HepG2 (cell line): ENCODE results near the gene MRPL50. TPM values are rescaled to one million over a fixed set of nuclear protein-coding genes. Genes with fewer than 3 reads are reported as not detected.

Experiments
- ARNT2 ChIP-seq: sonication (generic); formaldehyde crosslinking; IDR thresholded peaks from 2 replicates; pipeline ENCODE4 v1.8.0; 2022; ENCODE audit warnings: mild to moderate bottlenecking, low read depth, missing genetic modification reagents, moderate library complexity
- ELF4 ChIP-seq: sonication (generic); formaldehyde crosslinking; IDR thresholded peaks from 2 replicates; pipeline ENCODE4 v1.5.0; 2020; ENCODE audit warnings: missing genetic modification reagents, mild to moderate bottlenecking, moderate library complexity, borderline replicate concordance
- ERF ChIP-seq: IDR thresholded peaks from 2 replicates; pipeline ENCODE4 v1.6.1; 2018; ENCODE audit warnings: missing biosample characterization, missing genetic modification reagents
- GPN1 ChIP-seq: sonication (generic); formaldehyde crosslinking; IDR thresholded peaks from 2 replicates; pipeline ENCODE4 v1.5.1; 2020; ENCODE audit warnings: missing genetic modification reagents, borderline replicate concordance
- GZF1 ChIP-seq: sonication (generic); formaldehyde crosslinking; IDR thresholded peaks from 2 replicates; pipeline ENCODE4 v1.5.1; 2020; ENCODE audit warnings: mild to moderate bottlenecking, missing genetic modification reagents
- MAFG ChIP-seq: sonication (generic); formaldehyde crosslinking; IDR thresholded peaks from 2 replicates; pipeline ENCODE4 v1.5.1; 2020; ENCODE audit warnings: mild to moderate bottlenecking, missing genetic modification reagents
- NPAS2 ChIP-seq: sonication (generic); formaldehyde crosslinking; IDR thresholded peaks from 2 replicates; pipeline ENCODE4 v1.8.0; 2022; ENCODE audit warnings: mild to moderate bottlenecking, missing genetic modification reagents, borderline replicate concordance
- POLR2AphosphoS5 ChIP-seq: IDR thresholded peaks from 2 replicates; pipeline ENCODE4 v1.6.1; 2012; ENCODE audit warnings: low read depth, low read length
- RFXANK ChIP-seq: IDR thresholded peaks from 2 replicates; pipeline ENCODE4 v1.6.1; 2016
- SMYD3 ChIP-seq: sonication (generic); formaldehyde crosslinking; IDR thresholded peaks from 2 replicates; pipeline ENCODE4 v1.8.1; 2023; ENCODE audit warnings: mild to moderate bottlenecking, missing genetic modification reagents
- TEAD2 ChIP-seq: sonication (generic); formaldehyde crosslinking; IDR thresholded peaks from 2 replicates; pipeline ENCODE4 v1.9.0; 2021; ENCODE audit warnings: missing genetic modification reagents
- ZBTB7A ChIP-seq: sonication (generic); formaldehyde crosslinking; IDR thresholded peaks from 2 replicates; pipeline ENCODE4 v1.8.0; 2022; ENCODE audit warnings: mild to moderate bottlenecking, missing genetic modification reagents
- ZNF256 ChIP-seq: sonication (generic); formaldehyde crosslinking; conservative IDR thresholded peaks from 2 replicates; pipeline ENCODE4 v1.4.0; 2020; ENCODE audit warnings: missing genetic modification reagents
- ZNF510 ChIP-seq: sonication (generic); formaldehyde crosslinking; IDR thresholded peaks from 2 replicates; pipeline ENCODE4 v1.4.0; 2020; ENCODE audit warnings: low read depth, mild to moderate bottlenecking, missing genetic modification reagents
- ZNF558 ChIP-seq: sonication (generic); formaldehyde crosslinking; IDR thresholded peaks from 2 replicates; pipeline ENCODE4 v1.9.0; 2022; ENCODE audit warnings: mild to moderate bottlenecking, missing genetic modification reagents, borderline replicate concordance
- ZNF737 ChIP-seq: sonication (generic); formaldehyde crosslinking; IDR thresholded peaks from 2 replicates; pipeline ENCODE4 v1.5.0; 2020; ENCODE audit warnings: missing genetic modification reagents, mild to moderate bottlenecking, borderline replicate concordance
- ZNF766 ChIP-seq: sonication (generic); formaldehyde crosslinking; IDR thresholded peaks from 2 replicates; pipeline ENCODE4 v1.5.0; 2020; ENCODE audit warnings: missing genetic modification reagents, borderline replicate concordance
- ZNF773 ChIP-seq: sonication (generic); formaldehyde crosslinking; IDR thresholded peaks from 2 replicates; pipeline ENCODE4 v1.4.0; 2020; ENCODE audit warnings: missing genetic modification reagents, borderline replicate concordance
- ZNF777 ChIP-seq: sonication (generic); formaldehyde crosslinking; IDR thresholded peaks from 2 replicates; pipeline ENCODE4 v1.4.0; 2020; ENCODE audit warnings: missing genetic modification reagents
- polyA plus RNA-seq, 8 experiments: library from polyadenylated mRNA; depleted of rRNA in 3 of 8; stranded (reverse) in 7 of 8; unstranded in 1 of 8; fragments of >200 nt; fragmentation: Illumina TruSeq in 4 of 8; extraction: Trizol in 4 of 8; gene quantifications; 2 replicates each; pipeline versions ENCODE4 v1.2.1 to v1.2.3, GENCODE V29; 2011 to 2016; ENCODE audit warnings: low read depth in 4 of 8, missing spikeins in 1 of 8, mixed read lengths in 1 of 8; ENCODE audit not compliant: insufficient read depth in 1 of 8
- total RNA-seq, 5 experiments: library from RNA; depleted of rRNA; stranded (reverse); fragments of >200 nt; fragmentation: Illumina TruSeq; extraction: Trizol; gene quantifications; 2 replicates each; pipeline ENCODE4 v1.2.3, GENCODE V29; 2016; ENCODE audit warnings: low read depth in 1 of 5
- TF ChIP-seq, protein P1 (sequence below): sonication (generic); formaldehyde crosslinking; IDR thresholded peaks from 2 replicates; pipeline ENCODE4 v1.8.1; 2023; ENCODE audit warnings: missing genetic modification reagents, mild to moderate bottlenecking, borderline replicate concordance
- TF ChIP-seq, protein P2 (sequence below): sonication (generic); formaldehyde crosslinking; IDR thresholded peaks from 2 replicates; pipeline ENCODE4 v1.5.1; 2020; ENCODE audit warnings: missing genetic modification reagents, mild to moderate bottlenecking, borderline replicate concordance
- TF ChIP-seq, protein P3 (sequence below): sonication (generic); formaldehyde crosslinking; IDR thresholded peaks from 2 replicates; pipeline ENCODE4 v1.5.0; 2020; ENCODE audit warnings: mild to moderate bottlenecking, low read depth, missing genetic modification reagents, borderline replicate concordance
- TF ChIP-seq, protein P4 (sequence below): sonication (generic); formaldehyde crosslinking; IDR thresholded peaks from 2 replicates; pipeline ENCODE4 v1.5.0; 2020; ENCODE audit warnings: mild to moderate bottlenecking, missing genetic modification reagents
- TF ChIP-seq, protein P5 (sequence below): sonication (generic); formaldehyde crosslinking; IDR thresholded peaks from 2 replicates; pipeline ENCODE4 v1.8.0; 2023; ENCODE audit warnings: mild to moderate bottlenecking, missing genetic modification reagents

MRPL50 gene
- total and polyA plus RNA-seq, 2 of the 13 experiments (the other 11 are each of a cell fraction or from before 2014, with no cell fraction given): 37.1 to 70.0 TPM

DNA sequence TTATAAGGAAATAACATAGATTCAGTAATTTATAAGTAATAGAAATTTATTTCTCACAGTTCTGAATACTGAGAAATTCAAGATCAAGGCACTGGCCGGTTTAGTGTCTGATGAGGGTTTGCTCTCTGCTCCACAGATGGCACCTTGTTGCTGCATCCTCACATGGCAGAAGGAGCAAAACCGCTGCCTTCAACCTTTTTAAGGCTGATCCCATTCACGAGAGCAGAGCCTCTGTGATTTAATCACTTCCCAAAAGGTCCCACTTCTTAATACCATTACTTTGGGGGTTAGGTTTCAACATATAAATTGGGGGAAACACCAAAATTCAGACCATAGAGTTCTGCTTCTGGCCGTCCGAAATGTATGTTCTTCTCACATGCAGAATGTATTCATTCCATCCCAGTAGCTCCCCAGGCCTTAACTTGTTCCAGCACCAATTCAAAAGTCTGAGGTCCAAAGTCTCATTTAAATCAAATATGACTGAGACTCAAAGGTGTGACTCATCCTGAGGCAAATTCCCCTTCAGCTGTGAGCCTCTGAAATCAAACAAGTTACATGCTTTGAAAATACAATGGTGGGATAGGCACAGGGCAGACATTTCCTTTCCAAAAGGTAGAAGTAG, 44.2 kb downstream of the MRPL50 start (continued):
- no peak for TF ChIP-seq ZNF773 (CRISPR knock-in tag)
- TF ChIP-seq, protein P1, sequence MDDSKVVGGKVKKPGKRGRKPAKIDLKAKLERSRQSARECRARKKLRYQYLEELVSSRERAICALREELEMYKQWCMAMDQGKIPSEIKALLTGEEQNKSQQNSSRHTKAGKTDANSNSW: no peak
- TF ChIP-seq ELF4: peak; percentile 84; the same call in 1 of the 2 replicates
- peak; percentile 60 for TF ChIP-seq POLR2AphosphoS5
- no peak for TF ChIP-seq ZBTB7A (CRISPR knock-in tag)
- TF ChIP-seq ZNF558 (CRISPR knock-in tag): no peak
- TF ChIP-seq, protein P2, sequence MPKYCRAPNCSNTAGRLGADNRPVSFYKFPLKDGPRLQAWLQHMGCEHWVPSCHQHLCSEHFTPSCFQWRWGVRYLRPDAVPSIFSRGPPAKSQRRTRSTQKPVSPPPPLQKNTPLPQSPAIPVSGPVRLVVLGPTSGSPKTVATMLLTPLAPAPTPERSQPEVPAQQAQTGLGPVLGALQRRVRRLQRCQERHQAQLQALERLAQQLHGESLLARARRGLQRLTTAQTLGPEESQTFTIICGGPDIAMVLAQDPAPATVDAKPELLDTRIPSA (CRISPR knock-in tag): no peak
- no peak for TF ChIP-seq ZNF777
- 0 out of 2 replicates have a peak, but pooled peaks have one; percentile 50 for TF ChIP-seq RFXANK (CRISPR knock-in tag)
- peak; percentile 15; the same call in 1 of the 2 replicates for TF ChIP-seq ERF
- TF ChIP-seq, protein P3, sequence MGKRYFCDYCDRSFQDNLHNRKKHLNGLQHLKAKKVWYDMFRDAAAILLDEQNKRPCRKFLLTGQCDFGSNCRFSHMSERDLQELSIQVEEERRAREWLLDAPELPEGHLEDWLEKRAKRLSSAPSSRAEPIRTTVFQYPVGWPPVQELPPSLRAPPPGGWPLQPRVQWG: no peak
- no peak for TF ChIP-seq GPN1 (CRISPR knock-in tag)
- TF ChIP-seq ZNF510 (CRISPR knock-in tag): no peak
- TF ChIP-seq ZNF737: no peak
- TF ChIP-seq NPAS2 (CRISPR knock-in tag): no peak
- TF ChIP-seq, protein P4, sequence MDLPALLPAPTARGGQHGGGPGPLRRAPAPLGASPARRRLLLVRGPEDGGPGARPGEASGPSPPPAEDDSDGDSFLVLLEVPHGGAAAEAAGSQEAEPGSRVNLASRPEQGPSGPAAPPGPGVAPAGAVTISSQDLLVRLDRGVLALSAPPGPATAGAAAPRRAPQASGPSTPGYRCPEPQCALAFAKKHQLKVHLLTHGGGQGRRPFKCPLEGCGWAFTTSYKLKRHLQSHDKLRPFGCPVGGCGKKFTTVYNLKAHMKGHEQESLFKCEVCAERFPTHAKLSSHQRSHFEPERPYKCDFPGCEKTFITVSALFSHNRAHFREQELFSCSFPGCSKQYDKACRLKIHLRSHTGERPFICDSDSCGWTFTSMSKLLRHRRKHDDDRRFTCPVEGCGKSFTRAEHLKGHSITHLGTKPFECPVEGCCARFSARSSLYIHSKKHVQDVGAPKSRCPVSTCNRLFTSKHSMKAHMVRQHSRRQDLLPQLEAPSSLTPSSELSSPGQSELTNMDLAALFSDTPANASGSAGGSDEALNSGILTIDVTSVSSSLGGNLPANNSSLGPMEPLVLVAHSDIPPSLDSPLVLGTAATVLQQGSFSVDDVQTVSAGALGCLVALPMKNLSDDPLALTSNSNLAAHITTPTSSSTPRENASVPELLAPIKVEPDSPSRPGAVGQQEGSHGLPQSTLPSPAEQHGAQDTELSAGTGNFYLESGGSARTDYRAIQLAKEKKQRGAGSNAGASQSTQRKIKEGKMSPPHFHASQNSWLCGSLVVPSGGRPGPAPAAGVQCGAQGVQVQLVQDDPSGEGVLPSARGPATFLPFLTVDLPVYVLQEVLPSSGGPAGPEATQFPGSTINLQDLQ (CRISPR knock-in tag): no peak
- TF ChIP-seq TEAD2: no peak
- TF ChIP-seq, protein P5, sequence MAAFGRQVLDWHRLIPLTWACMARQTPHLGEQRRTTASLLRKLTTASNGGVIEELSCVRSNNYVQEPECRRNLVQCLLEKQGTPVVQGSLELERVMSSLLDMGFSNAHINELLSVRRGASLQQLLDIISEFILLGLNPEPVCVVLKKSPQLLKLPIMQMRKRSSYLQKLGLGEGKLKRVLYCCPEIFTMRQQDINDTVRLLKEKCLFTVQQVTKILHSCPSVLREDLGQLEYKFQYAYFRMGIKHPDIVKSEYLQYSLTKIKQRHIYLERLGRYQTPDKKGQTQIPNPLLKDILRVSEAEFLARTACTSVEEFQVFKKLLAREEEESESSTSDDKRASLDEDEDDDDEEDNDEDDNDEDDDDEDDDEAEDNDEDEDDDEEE (CRISPR knock-in tag): no peak
- no peak for TF ChIP-seq SMYD3 (CRISPR knock-in tag)
- no peak for TF ChIP-seq ZNF256
- TF ChIP-seq GZF1 (CRISPR knock-in tag): no peak
- TF ChIP-seq ARNT2 (CRISPR knock-in tag): no peak
- 0 out of 2 replicates have a peak, but pooled peaks have one; percentile 14 for TF ChIP-seq ZNF766 (CRISPR knock-in tag)
- no peak for TF ChIP-seq MAFG (CRISPR knock-in tag)
